Tibial nerve (tissue), 4 donors: ENCODE data around the gene C1orf50.

Experiments used
- EP300 ChIP-seq, 2 donors: sonication (generic); formaldehyde crosslinking; IDR thresholded peaks; one replicate each; pipeline ENCODE4 v1.6.1; 2017; ENCODE audit warnings: antibody characterized with exemption in 2 of 2, mild to moderate bottlenecking in 1 of 2
- TF ChIP-seq, protein P1 (sequence below), 5 experiments: fragments of 200-600 bp in 3 of 5; fragments of 450-650 bp in 2 of 5; sonication (generic) in 3 of 5; IDR thresholded peaks; one replicate each; pipeline ENCODE4 v1.5.1; 2016 to 2019; ENCODE audit warnings: antibody characterized with exemption in 5 of 5, mild to moderate bottlenecking in 3 of 5, moderate library complexity in 2 of 5

DNA sequence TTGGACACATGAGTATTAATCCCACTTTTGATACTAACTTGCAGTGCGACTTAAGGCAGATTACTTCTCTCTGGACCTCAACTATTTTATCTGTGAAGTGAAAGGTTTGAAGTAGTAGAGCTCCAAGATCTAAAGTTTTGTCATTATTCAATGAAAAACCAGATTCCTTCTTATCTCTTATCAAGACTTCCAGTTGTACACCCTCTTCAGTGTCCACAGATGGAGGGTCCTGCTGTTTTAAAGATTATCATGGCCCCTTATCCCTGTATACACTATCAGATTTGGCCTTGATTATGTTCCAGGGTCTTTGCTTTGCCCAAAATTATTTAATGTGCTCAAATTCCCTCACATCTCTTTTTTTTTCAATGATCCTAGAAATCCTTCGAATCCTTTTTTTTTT, 1.1 kb downstream of the C1orf50 start:
- TF ChIP-seq, protein P1, sequence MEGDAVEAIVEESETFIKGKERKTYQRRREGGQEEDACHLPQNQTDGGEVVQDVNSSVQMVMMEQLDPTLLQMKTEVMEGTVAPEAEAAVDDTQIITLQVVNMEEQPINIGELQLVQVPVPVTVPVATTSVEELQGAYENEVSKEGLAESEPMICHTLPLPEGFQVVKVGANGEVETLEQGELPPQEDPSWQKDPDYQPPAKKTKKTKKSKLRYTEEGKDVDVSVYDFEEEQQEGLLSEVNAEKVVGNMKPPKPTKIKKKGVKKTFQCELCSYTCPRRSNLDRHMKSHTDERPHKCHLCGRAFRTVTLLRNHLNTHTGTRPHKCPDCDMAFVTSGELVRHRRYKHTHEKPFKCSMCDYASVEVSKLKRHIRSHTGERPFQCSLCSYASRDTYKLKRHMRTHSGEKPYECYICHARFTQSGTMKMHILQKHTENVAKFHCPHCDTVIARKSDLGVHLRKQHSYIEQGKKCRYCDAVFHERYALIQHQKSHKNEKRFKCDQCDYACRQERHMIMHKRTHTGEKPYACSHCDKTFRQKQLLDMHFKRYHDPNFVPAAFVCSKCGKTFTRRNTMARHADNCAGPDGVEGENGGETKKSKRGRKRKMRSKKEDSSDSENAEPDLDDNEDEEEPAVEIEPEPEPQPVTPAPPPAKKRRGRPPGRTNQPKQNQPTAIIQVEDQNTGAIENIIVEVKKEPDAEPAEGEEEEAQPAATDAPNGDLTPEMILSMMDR (IDR thresholded peaks at IDR 0.05) = no peak
- no peak for TF ChIP-seq EP300 (IDR thresholded peaks at IDR 0.05)
